Stimulated activated CD8-positive, alpha-beta memory T cell treated with anti-CD3 and anti-CD28 coated beads, Interleukin-4, amount 100 ng/mL, for 1 hour (primary cell): Measurements from ENCODE around the gene ZNF317.

Experiments used
- DNase-seq, 2 donors: peaks; one replicate each; pipeline ENCODE4 v3.0.0-alpha.2; 2020; ENCODE audit warnings: low read depth in 2 of 2, low spot score in 1 of 2

Gene ZNF317

DNA sequence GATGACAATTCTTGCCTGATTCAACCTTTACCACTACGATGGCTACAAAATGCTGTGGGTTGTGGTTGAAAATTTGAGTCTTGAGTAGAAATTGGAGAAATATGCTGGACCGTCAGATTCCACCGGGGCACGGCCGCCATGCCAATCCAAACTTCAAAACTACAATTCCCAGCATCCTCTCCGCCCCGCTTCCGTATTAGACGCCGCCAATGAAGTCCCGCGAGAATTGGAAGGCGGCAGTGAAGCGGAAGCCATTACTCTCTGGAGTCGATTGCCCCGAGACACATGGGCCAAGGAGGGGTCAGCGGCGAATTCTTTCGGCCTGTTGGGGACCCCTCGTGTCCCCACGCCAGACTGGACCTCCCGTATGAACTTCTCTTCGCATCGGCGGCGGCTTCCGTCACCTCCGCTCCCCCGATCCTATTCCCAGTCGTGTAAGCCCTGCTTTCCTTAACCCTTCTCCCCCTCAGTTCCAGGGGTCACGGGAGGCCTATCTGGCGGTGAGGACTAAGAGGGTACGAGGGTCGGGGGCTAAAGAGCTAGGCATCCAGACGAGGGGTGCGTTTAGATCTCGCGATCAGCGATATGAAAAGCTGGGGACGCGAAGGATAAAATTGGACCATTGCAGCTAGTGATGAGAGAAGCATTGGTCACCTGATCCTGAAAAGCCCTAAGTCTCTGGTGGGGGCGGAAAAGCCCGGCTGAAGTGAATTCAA lies at the start of gene ZNF317:
Gene ZNF317, plus strand, starts transcription at position 239 of the 716 bp plus-strand sequence. CDS start 15,620 bp downstream, outside the sequence.
- peak; percentile 61 to 79 for DNase-seq

DNA sequence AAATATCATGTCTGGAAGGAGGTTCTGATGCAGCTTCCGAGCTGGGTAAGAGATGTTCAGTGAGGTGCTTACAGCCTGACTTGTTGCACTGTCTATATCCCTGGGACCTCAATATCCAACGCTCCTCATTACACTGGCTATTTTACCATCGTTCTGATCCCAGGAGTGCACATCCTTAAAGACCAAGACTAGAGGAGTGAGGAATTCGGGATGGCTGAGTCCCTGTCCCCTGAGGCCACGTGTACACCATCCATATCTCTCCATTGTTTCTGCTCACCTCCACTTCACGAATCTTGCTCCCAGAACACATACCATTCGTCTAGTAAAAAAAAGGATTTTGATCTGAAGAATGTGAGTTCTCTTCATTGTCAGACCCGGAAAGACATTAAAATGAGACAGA lies 32.8 kb upstream of the ZNF317 start, which contains the start of gene OR7G2:
Gene OR7G2, minus strand, starts transcription at position 101 of the 400 bp plus-strand sequence. CDS start 4,232 bp downstream, outside the sequence.
- no peak for DNase-seq

DNA sequence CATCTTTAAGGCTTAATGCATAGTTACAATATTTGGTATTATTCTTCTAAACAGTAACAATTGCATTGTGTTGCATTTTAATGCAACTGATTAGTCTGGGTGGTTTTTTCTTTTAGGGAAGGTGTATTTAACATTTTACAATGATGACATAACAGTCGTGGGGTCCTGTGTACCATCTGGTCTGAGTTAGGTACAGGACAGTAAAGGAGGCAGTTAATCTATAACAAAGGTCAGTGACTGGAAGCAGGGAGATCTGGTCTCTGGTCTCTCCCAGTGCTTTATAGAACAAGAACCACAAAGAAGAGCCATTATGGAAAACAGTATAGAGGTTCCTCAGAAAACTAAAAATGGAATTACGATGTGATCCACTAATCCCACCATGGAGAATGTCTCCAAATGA lies 30.2 kb upstream of the ZNF317 start:
- no peak for DNase-seq

DNA sequence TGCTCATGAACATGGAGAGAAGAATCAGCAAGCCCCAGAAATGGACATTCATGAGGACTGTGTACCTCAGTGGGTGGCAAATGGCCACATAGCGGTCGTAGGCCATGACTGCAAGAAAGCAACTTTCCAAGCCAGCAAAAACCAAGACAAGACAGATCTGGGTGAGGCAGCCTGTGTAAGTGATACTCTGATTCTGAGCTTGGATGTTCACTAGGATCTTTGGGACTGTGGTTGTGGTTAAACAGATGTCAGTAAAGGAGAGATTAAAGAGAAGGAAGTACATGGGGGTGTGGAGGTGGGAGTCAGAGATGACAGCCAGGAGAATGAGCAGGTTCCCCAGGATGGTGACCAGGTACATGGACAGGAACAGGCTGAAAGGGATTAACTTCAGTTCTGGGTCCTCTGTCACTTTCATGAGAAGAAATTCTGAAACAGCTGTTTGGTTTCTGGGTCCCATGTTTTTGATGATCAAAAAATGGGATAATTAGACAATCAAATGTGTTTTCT lies 24.8 kb upstream of the ZNF317 start, which contains the start of gene OR7G1:
Gene OR7G1, minus strand, starts transcription at position 457 of the 507 bp plus-strand sequence. Its CDS starts 0 bp downstream, at position 457.
- no peak for DNase-seq

DNA sequence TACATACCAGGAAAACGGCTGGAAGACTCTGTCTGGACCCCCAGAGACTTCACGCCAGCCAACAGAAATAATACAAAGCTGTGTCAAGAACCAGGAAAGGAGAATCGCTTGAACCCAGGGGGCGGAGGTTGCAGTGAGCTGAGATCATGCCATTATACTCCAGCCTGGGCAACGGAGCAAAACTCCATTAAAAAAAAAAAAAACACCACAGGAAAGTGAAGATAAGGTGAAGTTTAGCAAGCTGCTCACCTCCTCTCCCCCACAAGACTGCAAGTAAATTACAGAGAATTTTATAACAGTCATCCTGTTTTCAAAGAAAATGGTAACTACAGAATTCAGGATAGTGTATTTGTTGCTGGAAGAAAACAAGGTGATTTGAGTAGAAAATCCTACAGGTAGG lies 23.6 kb upstream of the ZNF317 start:
- DNase-seq, result no peak

DNA sequence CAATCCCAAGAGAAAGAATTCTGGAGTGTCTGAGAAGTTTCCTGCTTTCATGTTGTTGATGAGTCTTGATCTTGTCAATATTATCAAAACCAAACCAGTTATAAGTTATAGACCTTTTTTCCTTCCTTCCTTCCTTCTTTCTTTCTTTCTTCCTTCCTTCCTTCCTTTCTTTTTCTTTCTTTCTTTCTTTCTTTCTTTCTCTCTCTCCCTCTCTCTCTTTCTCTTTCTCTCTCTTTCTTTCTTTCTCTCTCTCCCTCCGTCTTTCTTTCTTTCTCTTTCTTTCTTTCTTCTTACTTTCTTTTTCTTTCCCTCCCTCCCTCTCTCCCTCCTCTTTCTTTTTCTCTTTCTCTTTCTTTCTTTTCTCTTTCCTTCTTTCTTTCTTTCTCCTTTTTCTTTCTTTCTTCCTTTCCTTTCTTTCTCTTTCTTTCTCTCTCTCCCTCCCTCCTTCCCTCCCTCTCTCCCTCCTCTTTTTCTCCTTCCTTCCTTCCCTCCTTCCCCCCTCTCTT lies 13.2 kb upstream of the ZNF317 start, which contains the start of gene OR7G3:
Gene OR7G3, minus strand, starts transcription at position 51 of the 506 bp plus-strand sequence. Its CDS starts 0 bp downstream, at position 51.
- DNase-seq, result no peak

DNA sequence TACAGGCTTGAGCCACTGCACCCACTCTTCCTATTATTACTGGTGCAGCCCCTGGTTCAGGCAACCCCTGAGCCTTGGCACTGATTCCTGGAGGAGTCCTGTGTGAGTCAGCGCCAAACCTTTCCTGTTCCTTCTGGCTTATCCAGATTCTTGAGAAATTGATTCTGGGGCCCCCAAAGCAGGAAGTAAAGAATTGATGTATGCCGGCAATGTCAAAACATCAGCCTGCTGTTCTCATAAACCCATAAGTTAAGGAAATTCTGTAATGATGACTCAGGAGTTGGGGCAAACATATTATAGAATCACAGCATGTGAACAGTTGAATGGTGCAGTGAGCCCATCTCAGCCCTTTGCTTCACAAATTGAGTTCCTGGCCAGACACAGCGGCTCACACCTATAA lies 12.0 kb upstream of the ZNF317 start:
- DNase-seq, result no peak

DNA sequence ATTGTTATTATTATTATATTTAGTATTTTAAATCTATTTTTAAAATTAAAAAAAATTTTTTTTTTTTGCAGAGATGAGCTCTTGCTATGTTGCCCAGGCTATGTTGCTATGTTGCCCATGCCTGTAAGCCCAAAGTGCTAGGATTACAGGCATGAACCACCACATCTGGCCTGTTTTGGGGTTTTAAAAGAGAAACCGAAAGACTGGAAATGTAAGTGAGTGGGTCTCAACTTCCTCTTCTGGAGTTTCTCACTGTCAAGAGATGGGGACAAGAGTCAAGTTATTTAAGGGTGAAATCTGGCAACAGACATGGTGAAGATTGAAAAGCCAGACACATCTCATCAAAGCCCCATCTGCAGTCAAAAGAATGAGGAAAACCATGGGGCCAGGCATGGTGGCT lies 9.2 kb upstream of the ZNF317 start:
- DNase-seq, result no peak

DNA sequence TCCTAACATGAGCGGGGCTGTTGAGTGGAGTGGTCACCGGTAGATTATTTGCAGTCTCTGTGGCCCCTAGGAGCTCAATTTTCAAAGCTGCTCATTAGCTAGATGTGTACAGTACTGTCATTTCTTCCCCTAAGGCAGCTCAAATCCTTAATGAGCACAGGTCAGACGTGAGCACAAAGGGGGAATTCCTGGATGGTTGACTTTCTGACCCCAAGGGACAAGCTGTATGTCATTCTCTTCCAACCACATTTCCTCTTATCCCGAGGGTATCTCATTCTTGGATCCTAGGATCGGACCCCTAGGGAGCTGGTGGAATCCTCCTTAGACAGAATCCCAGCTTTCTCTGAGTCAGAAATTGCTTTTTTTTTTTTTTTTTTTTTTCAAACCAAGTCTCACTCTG lies 7.8 kb upstream of the ZNF317 start:
- no peak for DNase-seq

DNA sequence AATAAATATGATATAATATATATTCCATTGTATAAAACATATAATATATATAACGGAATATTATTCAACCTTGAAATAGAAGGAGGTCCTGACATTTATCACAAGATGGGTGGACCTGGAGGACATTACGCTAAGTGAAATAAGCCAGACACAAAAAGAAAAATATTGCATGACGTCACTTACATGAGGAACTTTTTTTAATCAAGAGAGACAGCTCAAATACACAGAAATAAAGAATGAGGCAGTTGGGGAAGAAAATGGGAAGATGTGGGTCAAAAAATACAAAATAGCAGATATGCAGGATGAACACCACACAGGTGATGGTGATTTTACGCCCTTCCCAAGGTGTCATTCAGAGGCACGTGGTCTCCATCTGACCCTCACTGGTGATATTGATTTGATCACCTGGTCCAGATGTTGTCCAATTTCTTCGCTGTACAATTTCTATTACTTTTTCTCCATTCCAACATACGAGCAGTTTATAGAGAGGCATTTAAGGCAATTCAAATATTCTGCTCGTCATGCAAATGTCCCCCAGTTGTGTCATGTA lies 513 bp upstream of the ZNF317 start:
- DNase-seq, result no peak

DNA sequence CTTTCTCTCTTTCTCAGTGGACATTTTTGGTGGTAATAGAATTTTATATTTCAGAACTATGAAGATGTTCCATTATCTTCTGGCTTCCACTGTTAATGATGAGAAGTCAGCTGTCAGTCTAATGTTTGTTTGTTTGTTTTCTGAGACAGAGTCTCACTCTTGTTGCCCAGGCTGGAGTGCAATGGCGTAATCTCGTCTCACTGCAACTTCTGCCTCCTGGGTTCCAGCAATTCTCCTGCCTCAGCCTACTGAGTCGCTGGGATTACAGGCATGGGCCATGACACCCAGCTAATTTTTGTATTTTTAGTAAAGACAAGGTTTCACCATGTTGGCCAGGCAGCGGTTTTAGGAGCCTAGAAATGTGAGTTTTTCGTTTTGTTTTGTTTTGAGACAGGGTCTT lies 4.7 kb downstream of the ZNF317 start:
- DNase-seq, result no peak

DNA sequence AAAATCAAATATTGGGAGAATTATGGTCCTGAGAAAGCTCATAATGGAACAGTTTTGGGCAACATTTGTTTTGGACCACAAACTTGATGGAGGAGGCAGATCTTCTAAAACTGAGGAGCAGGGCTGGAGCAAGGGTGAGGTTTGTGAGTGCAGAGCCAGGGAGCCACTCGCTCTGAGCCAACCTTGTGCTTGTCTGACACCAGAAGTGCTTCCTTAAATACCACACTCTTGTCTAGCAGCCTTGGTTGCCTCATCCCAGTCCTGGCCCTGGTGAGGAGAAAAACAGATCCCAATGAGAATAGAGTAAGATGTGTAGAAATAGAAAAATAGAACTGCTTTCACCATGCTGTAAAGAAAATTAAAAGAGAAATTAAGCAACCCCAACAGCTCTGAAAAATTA lies 6.7 kb downstream of the ZNF317 start:
- DNase-seq, result no peak

DNA sequence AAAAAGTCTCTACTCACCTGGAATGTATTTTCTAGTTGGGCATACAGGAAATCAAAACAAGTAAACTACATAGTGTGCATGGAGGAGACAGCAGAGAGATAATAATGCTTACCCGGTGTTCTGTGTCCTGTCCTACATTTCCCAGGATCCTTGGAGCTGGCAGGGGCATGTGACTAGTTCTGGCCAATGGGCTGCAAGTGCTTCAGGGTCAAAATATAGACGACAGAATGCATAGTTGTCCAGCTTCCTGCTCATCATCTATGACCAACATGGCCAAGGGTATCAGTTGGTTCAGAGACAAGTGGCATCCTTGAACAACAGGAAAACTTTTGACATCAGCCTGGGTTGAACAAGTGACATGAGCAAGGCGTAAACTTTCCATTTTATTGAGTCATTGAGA lies 8.5 kb downstream of the ZNF317 start:
- DNase-seq, result no peak

DNA sequence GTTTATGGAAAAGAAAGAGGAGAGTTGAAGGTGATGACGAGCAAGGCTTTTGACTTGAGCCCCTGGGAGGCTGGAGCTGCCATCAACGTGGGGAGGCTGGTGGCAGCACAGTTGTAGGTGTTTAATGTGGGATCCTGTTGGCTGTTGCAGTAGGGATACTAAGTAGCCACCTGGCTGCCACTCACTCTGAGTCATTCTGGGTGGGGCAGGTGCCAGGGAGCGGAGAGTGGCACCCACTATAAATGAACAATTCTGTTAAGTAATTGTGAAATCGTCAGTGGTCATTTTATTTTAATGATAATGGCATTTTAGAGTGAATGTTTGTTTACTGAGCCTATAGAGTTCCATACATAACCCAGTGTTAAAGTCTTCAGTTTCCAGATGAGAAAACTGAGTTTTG lies 9.8 kb downstream of the ZNF317 start:
- DNase-seq, result no peak

DNA sequence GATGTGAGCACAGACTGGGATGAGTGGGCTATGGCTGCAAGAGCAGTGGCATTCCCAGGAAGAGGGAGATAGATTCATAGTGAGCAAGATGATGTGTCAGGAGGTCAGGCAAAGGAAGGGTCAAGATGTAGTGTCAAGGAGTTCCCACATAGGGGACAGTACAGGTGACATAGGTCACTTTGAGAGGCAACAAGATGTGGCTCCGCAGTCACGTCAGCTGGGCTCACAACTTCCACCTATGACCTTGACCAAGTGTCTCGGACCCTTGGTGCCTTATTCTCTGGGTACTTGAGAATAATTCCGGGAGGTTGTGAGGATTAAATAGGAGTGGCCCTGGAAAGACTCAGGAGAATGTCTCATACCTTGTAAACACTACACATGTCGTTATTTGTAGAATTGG lies 10.5 kb downstream of the ZNF317 start:
- DNase-seq, result no peak

DNA sequence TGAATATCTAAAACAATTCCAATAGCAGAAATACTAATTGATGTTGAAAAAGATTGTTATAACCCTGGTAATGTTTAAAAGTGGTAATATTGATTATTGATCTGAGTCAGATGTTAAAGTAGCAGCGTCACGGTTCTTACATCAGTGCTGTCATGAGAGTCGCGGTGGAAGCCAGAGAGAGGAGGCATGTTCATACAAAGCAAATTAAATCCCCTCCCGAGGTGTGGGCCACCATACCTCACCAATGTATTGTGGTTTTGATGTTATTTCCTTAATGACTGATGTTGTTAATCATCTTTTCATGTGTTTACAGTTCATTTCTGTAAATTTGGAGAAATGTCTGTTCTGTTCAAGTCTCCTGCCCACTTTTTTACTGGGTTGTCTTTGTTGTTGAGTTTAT lies 11.2 kb downstream of the ZNF317 start:
- no peak for DNase-seq

DNA sequence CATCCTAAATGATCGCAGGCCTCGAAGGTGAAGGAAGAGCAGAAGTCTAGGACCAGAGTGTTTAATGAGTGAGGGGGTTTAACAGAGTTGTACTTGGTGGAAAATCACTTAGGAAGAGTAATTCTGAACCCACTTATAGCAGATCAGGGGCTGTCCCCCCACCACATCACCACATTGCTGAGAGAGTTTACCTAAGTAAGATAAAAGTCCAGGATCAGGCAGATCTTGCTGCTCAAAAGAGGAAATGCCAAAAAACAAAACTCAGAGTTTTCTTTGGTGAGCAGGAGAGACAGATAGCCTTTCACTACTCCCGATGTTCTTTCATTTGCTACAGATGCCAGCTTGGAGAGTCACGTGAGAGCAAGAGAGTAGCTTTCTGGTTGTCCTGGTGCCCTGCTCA lies 15.4 kb downstream of the ZNF317 start:
- DNase-seq, result no peak

DNA sequence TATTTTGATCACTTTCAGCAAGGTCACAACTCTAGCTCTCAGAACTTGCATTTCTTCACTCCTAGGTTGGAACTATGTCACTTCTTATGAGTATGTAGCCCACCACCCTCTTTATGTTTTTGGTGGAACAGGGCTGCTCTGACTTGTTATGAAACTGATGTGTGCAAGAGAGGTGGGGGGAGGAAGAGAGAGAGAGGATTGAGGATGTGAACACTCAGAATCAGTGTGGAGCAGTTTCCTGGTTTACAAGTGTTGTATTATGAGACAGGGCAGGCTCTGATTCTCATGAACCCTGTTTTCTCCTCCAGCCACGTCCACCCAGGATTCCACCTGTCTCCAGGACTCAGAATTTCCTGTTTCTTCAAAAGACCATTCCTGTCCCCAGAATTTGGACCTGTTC lies 16.1 kb downstream of the ZNF317 start:
- DNase-seq, result no peak

DNA sequence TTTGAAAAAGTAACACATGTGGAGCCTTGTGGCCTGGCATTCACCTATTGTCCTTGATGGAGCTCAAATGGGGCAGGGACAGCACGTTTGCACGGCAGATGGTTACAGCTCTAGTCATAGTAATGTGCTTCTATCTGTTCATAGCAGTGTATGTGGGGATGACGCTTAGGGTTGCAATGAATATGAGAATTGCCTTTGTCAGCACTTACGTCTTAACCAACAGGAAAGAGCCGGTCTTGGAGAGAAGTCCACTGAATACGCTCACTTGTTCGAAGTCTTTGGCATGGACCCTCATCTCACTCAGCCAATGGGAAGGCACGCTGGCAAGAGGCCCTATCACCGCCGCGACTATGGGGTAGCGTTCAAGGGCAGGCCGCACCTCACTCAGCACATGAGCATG lies 19.7 kb downstream of the ZNF317 start:
- DNase-seq, result no peak

DNA sequence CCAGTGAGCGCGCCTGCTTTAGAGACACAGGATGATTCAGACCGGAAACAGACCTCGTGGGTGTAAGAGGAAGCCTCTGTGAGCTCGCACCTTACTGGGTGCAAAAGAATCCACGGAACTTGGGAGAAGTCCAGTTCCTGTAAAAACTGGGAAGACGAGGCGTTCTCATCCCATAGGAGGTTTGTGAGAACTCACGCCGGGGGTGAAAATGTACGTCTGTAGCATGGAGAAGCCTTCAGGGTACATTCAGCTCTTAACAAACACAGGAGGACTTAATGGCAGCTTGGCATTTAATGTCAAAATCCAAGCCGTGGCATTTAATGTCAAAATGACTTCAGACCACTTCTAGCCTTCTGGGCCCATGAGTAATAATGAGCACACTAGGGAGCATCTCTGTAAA lies 21.2 kb downstream of the ZNF317 start:
- no peak for DNase-seq

DNA sequence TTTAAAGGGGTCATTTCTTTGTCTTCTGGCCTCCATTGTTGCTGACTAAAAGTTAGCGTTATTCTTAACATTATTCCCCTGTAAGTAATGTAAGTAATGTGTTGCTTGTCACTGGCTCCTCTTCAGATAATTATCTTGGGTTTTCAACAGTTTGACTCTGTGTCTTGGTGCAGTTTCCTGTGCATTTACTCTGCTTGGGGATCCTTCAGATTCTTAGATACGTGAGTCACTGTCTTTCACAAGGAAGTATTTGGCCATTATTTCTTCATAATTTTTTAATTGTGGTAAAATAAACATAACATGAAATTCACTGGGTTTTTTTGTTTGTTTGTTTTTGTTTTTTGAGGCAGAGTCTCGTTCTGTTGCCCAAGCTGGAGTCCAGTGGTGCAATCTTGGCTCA lies 25.1 kb downstream of the ZNF317 start:
- no peak for DNase-seq

DNA sequence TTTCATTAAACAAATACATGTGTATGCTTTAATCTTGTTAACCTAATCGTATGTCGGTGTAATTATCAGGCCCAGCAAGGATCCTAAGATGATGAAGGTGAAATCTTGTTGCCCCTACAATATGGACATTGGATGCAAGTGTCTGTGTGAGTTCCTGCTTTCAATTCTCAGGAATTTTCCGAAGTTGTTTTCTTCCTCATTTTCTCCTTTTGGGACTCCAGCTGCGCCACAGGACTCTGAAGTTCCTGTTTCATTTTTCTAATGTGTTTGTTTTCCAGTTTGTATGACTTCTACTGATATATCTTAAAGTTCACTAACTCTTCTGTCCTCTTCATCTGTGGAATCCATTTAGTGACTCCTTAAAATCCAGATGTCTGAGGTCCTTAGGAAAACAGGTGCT lies 26.6 kb downstream of the ZNF317 start:
- DNase-seq, result no peak
